Measurements from ENCODE around the gene DACH1. TPM values are rescaled to one million over a fixed set of nuclear protein-coding genes. Genes with fewer than 3 reads are reported as not detected.
"Not testable (repeated sequence)": the region's sequence is repeated elsewhere in the genome, so short reads cannot be mapped to it uniquely, and the experiment has no call there.

Gene DACH1
- total and polyA plus RNA-seq, 2 of the 8 experiments (the other 6 are each of a cell fraction or from before 2014, with no cell fraction given), result 0.12 to 0.67 TPM

- TF ChIP-seq RXRA (IDR thresholded peaks at IDR 0.05; ENCODE audit: insufficient read depth, low read depth, low read length) (no peak), POLR2AphosphoS5 (IDR thresholded peaks at IDR 0.05; ENCODE audit: low read depth, low read length) (no peak), HDAC6 (IDR thresholded peaks at IDR 0.05; ENCODE audit: low read depth, low read length) (no peak), KDM1A (IDR thresholded peaks at IDR 0.05; ENCODE audit: borderline replicate concordance, low read length) (no peak), BCL11A (IDR thresholded peaks at IDR 0.05; ENCODE audit: low read depth in 2 of 2, low read length in 2 of 2) (no peak), CTBP2 (IDR thresholded peaks at IDR 0.05; ENCODE audit: borderline replicate concordance, insufficient read depth, insufficient read length, low read length) (no peak)
These were observed 86.5 kb downstream of the DACH1 start (continued) for GRCh38 chr13:71780546-71780945.

GRCh38 chr13:71778998-71779397 lies 88.0 kb downstream of the DACH1 start:
- H3K4me3 ChIP-seq (ENCODE audit: extremely low read depth in 1 of 4, insufficient read depth in 2 of 4, low read depth in 3 of 4, low read length in 4 of 4); H4K91ac ChIP-seq (replicated peaks; ENCODE audit: insufficient read length, low read length); H3K23ac ChIP-seq (ENCODE audit: insufficient read length); DNase-seq (ENCODE audit: low read depth in 1 of 2, low spot score in 2 of 2); H2BK120ac ChIP-seq (replicated peaks; ENCODE audit: low read depth, low read length); FAIRE-seq; H2BK20ac ChIP-seq (ENCODE audit: low read length); H3K9ac ChIP-seq (replicated peaks in 1 of 4; ENCODE audit: extremely low read depth in 1 of 4, low read depth in 3 of 4, low read length in 3 of 4); H3K18ac ChIP-seq (ENCODE audit: extremely low read depth, low read length); H2BK5ac ChIP-seq (ENCODE audit: low read depth, low read length); H2BK15ac ChIP-seq (ENCODE audit: low read length); H3K36me3 ChIP-seq (ENCODE audit: control insufficient read depth in 2 of 4, insufficient read depth in 4 of 4, low read length in 3 of 4); H2AFZ ChIP-seq (ENCODE audit: low read length); H4K8ac ChIP-seq (ENCODE audit: extremely low read depth, insufficient read depth, low read length); H2AK5ac ChIP-seq (ENCODE audit: low read depth, low read length); H3K4me2 ChIP-seq (ENCODE audit: insufficient read depth in 1 of 2, low read depth in 2 of 2, low read length in 2 of 2); H3K14ac ChIP-seq (ENCODE audit: insufficient read length); H3K27me3 ChIP-seq (replicated peaks in 1 of 4; ENCODE audit: control insufficient read depth in 3 of 4, extremely low read depth in 1 of 4, insufficient read depth in 3 of 4, low read length in 3 of 4); H3K56ac ChIP-seq (replicated peaks; ENCODE audit: insufficient read length, low read depth, low read length); POLR2A ChIA-PET (ENCODE audit: partially characterized antibody); H2BK12ac ChIP-seq (ENCODE audit: low read depth, low read length); H3K79me1 ChIP-seq (ENCODE audit: low read depth, low read length); H3K27ac ChIP-seq (ENCODE audit: low read depth, low read length); H4K20me1 ChIP-seq (replicated peaks in 1 of 2; ENCODE audit: control insufficient read depth in 1 of 2, insufficient read depth in 2 of 2, low read length in 2 of 2); H3K23me2 ChIP-seq (ENCODE audit: low read depth, low read length); H4K5ac ChIP-seq (ENCODE audit: insufficient read length, low read depth, low read length); H3K4me1 ChIP-seq (replicated peaks in 1 of 4; ENCODE audit: control insufficient read depth in 3 of 4, insufficient read depth in 4 of 4, low read length in 3 of 4); H3K9me3 ChIP-seq (ENCODE audit: insufficient read depth in 2 of 2, low read depth in 1 of 2, low read length in 1 of 2); H3K79me2 ChIP-seq (ENCODE audit: control insufficient read depth in 1 of 2, insufficient read depth in 2 of 2, low read length in 2 of 2); H3K4ac ChIP-seq (replicated peaks; ENCODE audit: insufficient read length, low read depth, low read length): not testable (repeated sequence)
- 87% methylated on average over 11 of the region's 11 CpGs; no CpG with 5 or more reads in 1 of the 2 experiments for WGBS, 2 experiments (ENCODE audit: extremely low coverage in 1 of 2, insufficient coverage in 1 of 2, insufficient read length in 1 of 2, insufficient replicate concordance in 2 of 2, low coverage in 1 of 2, low lambda C conversion rate in 2 of 2, missing lambda C conversion rate in 1 of 2)
- CTCF ChIA-PET (ENCODE audit: partially characterized antibody), result interaction anchor here (1.1 kb wide), 1 partner anchor 12 kb away, joined by 3 read pairs; no protein-coding TSS in a partner anchor

All from H1 (cell line).